HEK293 (cell line): ENCODE results near the gene BTG1.

Experiments
- CTCF ChIA-PET: fragments of 350-600 bp; formaldehyde crosslinking; extraction: SDS; loops from one replicate; lab custom pipeline; 2021; ENCODE audit warnings: antibody characterized with exemption; lab: Yijun Ruan, JAX
- POLR2A ChIA-PET: fragments of 300-600 bp; formaldehyde crosslinking; extraction: SDS; loops from one replicate; lab custom pipeline; 2020; ENCODE audit warnings: antibody characterized with exemption, inconsistent platforms; lab: Yijun Ruan, JAX
- H3K27ac ChIP-seq: fragments of 200-500 bp; sonication (Bioruptor generic); 2 replicates; pipeline ENCODE4 v1.5.1; 2014; ENCODE audit warnings: low read depth, low read length, control low read depth, inconsistent platforms; ENCODE audit errors: extremely low read depth
- H3K36me3 ChIP-seq, 2 experiments: fragments of 200-500 bp in 1 of 2; sonication (Bioruptor generic) in 1 of 2; 1 replicate in 1 of 2; 2 replicates in 1 of 2; pipeline ENCODE4 v1.5.1; 2014 to 2017; ENCODE audit warnings: inconsistent platforms in 2 of 2, low read length in 2 of 2; ENCODE audit not compliant: control insufficient read depth in 2 of 2, insufficient read depth in 1 of 2
- H3K4me1 ChIP-seq: fragments of 200-500 bp; sonication (Bioruptor generic); 2 replicates; pipeline ENCODE4 v1.5.1; 2014; ENCODE audit warnings: mild to moderate bottlenecking, low read length, inconsistent platforms; ENCODE audit not compliant: control insufficient read depth, insufficient read depth
- H3K4me3 ChIP-seq: 2 replicates; pipeline ENCODE4 v1.5.1; 2011; ENCODE audit warnings: low read depth, mild to moderate bottlenecking, control low read depth, low read length, moderate library complexity
- H3K9me3 ChIP-seq: fragments of 200-500 bp; sonication (Bioruptor generic); 2 replicates; pipeline ENCODE4 v1.5.1; 2014; ENCODE audit warnings: low read depth, low read length, inconsistent platforms; ENCODE audit not compliant: control insufficient read depth, insufficient read depth
- ATF2 ChIP-seq: fragments of 450-650 bp; formaldehyde crosslinking; IDR thresholded peaks from 2 replicates; pipeline ENCODE4 v1.5.1; 2016; ENCODE audit warnings: missing biosample characterization, missing genetic modification characterization, low read depth
- GLI4 ChIP-seq: fragments of 450-650 bp; formaldehyde crosslinking; IDR thresholded peaks from 2 replicates; pipeline ENCODE4 v1.5.1; 2016; ENCODE audit warnings: missing biosample characterization, missing genetic modification characterization
- KLF1 ChIP-seq: fragments of 450-650 bp; formaldehyde crosslinking; IDR thresholded peaks from 2 replicates; pipeline ENCODE4 v1.5.1; 2016; ENCODE audit warnings: missing biosample characterization, missing genetic modification characterization
- PRDM10 ChIP-seq: fragments of 450-650 bp; formaldehyde crosslinking; IDR thresholded peaks from 2 replicates; pipeline ENCODE4 v1.5.1; 2016; ENCODE audit warnings: missing biosample characterization, missing genetic modification characterization
- TRIM28 ChIP-seq: IDR thresholded peaks from 2 replicates; pipeline ENCODE4 v1.6.1; 2011; ENCODE audit warnings: low read length, control low read depth, borderline replicate concordance
- ZBTB21 ChIP-seq: fragments of 450-650 bp; formaldehyde crosslinking; IDR thresholded peaks from 2 replicates; pipeline ENCODE4 v1.5.1; 2017; ENCODE audit warnings: missing biosample characterization, missing genetic modification characterization
- ZFP69B ChIP-seq: fragments of 450-650 bp; formaldehyde crosslinking; IDR thresholded peaks from 2 replicates; pipeline ENCODE4 v1.5.1; 2016; ENCODE audit warnings: missing biosample characterization, missing genetic modification characterization
- ZIC2 ChIP-seq: fragments of 450-650 bp; formaldehyde crosslinking; IDR thresholded peaks from 2 replicates; pipeline ENCODE4 v1.5.1; 2016; ENCODE audit warnings: missing biosample characterization, missing genetic modification characterization
- ZNF10 ChIP-seq: fragments of 450-650 bp; formaldehyde crosslinking; IDR thresholded peaks from 2 replicates; pipeline ENCODE4 v1.5.1; 2017; ENCODE audit warnings: missing biosample characterization, missing genetic modification characterization
- ZNF132 ChIP-seq: fragments of 450-650 bp; formaldehyde crosslinking; IDR thresholded peaks from 2 replicates; pipeline ENCODE4 v1.5.1; 2017; ENCODE audit warnings: missing biosample characterization, missing genetic modification characterization, borderline replicate concordance
- ZNF174 ChIP-seq: fragments of 450-650 bp; formaldehyde crosslinking; IDR thresholded peaks from 2 replicates; pipeline ENCODE4 v1.5.0; 2017; ENCODE audit warnings: missing biosample characterization, mild to moderate bottlenecking, missing genetic modification characterization
- ZNF18 ChIP-seq: fragments of 450-650 bp; formaldehyde crosslinking; IDR thresholded peaks from 2 replicates; pipeline ENCODE4 v1.5.1; 2016; ENCODE audit warnings: missing biosample characterization, missing genetic modification characterization
- ZNF19 ChIP-seq: fragments of 450-650 bp; formaldehyde crosslinking; IDR thresholded peaks from 2 replicates; pipeline ENCODE4; 2016; ENCODE audit warnings: missing biosample characterization, missing genetic modification characterization, low read depth
- ZNF23 ChIP-seq: fragments of 450-650 bp; formaldehyde crosslinking; IDR thresholded peaks from 2 replicates; pipeline ENCODE4 v1.5.1; 2016; ENCODE audit warnings: missing biosample characterization, missing genetic modification characterization, borderline replicate concordance
- ZNF26 ChIP-seq: fragments of 450-650 bp; formaldehyde crosslinking; IDR thresholded peaks from 2 replicates; pipeline ENCODE4 v1.5.1; 2016; ENCODE audit warnings: missing biosample characterization, missing genetic modification characterization
- ZNF529 ChIP-seq: fragments of 450-650 bp; formaldehyde crosslinking; IDR thresholded peaks from 2 replicates; pipeline ENCODE4 v1.5.1; 2017; ENCODE audit warnings: missing genetic modification characterization, missing biosample characterization; ENCODE audit not compliant: insufficient replicate concordance
- ZNF610 ChIP-seq: fragments of 450-650 bp; formaldehyde crosslinking; IDR thresholded peaks from 2 replicates; pipeline ENCODE4 v1.5.1; 2016; ENCODE audit warnings: missing biosample characterization, missing genetic modification characterization, borderline replicate concordance
- ZNF626 ChIP-seq: fragments of 450-650 bp; sonication (Bioruptor Pico); formaldehyde crosslinking; IDR thresholded peaks from 2 replicates; pipeline ENCODE4 v1.5.1; 2018; ENCODE audit warnings: missing biosample characterization, missing genetic modification characterization, inconsistent platforms
- ZNF830 ChIP-seq: fragments of 450-650 bp; IDR thresholded peaks from 2 replicates; pipeline ENCODE4 v1.5.0; 2018; ENCODE audit warnings: missing biosample characterization, missing genetic modification characterization, low read depth, mild to moderate bottlenecking, moderate library complexity

Gene BTG1

GRCh38 chr12:92170050-92170449 is 24.4 kb upstream of the BTG1 start:
- TF ChIP-seq ZNF23 (no peak), ZNF529 (tag by site-specific recombination) (no peak), ZNF26 (tag by site-specific recombination) (no peak), ZNF132 (tag by site-specific recombination) (no peak), ZNF18 (no peak), ZNF174 (tag by site-specific recombination) (no peak), ZNF626 (tag by site-specific recombination) (no peak), ZNF830 (tag by site-specific recombination) (no peak), ZNF10 (tag by site-specific recombination) (no peak), ZBTB21 (no peak)
- ChIA-PET POLR2A (no interaction called here), CTCF (interaction anchor here (0.5 kb wide), 1 partner anchor 166 kb away, joined by 4 read pairs; no protein-coding TSS in a partner anchor)
- no peaks in the 10 kb centered on the region for H3K36me3 ChIP-seq
- no peaks in the 10 kb centered on the region for H3K4me1 ChIP-seq
- H3K9me3 ChIP-seq, result no peaks in the 10 kb centered on the region
- H3K27ac ChIP-seq, result no peak overlapping the region
- H3K4me3 ChIP-seq, result no peak overlapping the region

GRCh38 chr12:92167075-92167474 is 21.4 kb upstream of the BTG1 start:
- no peak overlapping the region for H3K27ac ChIP-seq
- ChIA-PET POLR2A (no interaction called here), CTCF (interaction anchor here (0.6 to 1.3 kb wide), 3 partner anchors 15 to 1281 kb away, joined by 3 read pairs; no protein-coding TSS in a partner anchor)
- H3K4me3 ChIP-seq, result no peak overlapping the region
- H3K4me1 ChIP-seq, result no peaks in the 10 kb centered on the region
- no peaks in the 10 kb centered on the region for H3K9me3 ChIP-seq
- no peaks in the 10 kb centered on the region for H3K36me3 ChIP-seq
- TF ChIP-seq ZNF19 (tag by site-specific recombination) (no peak), PRDM10 (tag by site-specific recombination) (no peak), ZFP69B (tag by site-specific recombination) (no peak), ZNF610 (tag by site-specific recombination) (no peak), KLF1 (tag by site-specific recombination) (no peak), GLI4 (tag by site-specific recombination) (no peak), TRIM28 (no peak), ATF2 (tag by site-specific recombination) (no peak), ZNF174 (tag by site-specific recombination) (no peak), ZIC2 (no peak)
